ENCODE data around the gene VAV2. TPM values are rescaled to one million over a fixed set of nuclear protein-coding genes. Genes with fewer than 3 reads are reported as not detected.

VAV2 gene
- total RNA-seq, 1 experiment from 2014 or later: 24.7 TPM

- peaks cover 16% of the 10 kb centered on the region for H3K4me1 ChIP-seq (ENCODE audit: control insufficient read depth, insufficient read depth, low read length)
- no peaks in the 10 kb centered on the region for H3K36me3 ChIP-seq (ENCODE audit: control insufficient read depth, insufficient read depth, low read length)
- H3K9me3 ChIP-seq (ENCODE audit: control insufficient read depth, insufficient read depth, low read depth, low read length): no peaks in the 10 kb centered on the region
- in situ Hi-C loops (cut with HindIII; ENCODE audit: low pct_unique_long_range_greater_than_20kb, low sequenced_read_pairs) (no loop called here), intact Hi-C loops (cut with micrococcal nuclease; ENCODE audit: unreplicated experiment) (no loop called here)
- no peak overlapping the region for H3K4me3 ChIP-seq (ENCODE audit: low read depth in 2 of 2, low read length in 2 of 2)
- DNase-seq (ENCODE audit: low read depth, low spot score) (no peak), ATAC-seq (peak; percentile 73)
- CTCF ChIA-PET: interaction anchor here (0.5 kb wide), 1 partner anchor 843 kb away, joined by 3 read pairs; no protein-coding TSS in a partner anchor
- BruUV-seq (replicated peaks): no TSS peak
- POLR2A ChIA-PET: no interaction called here
- H3K27ac ChIP-seq (ENCODE audit: low read length): no peak overlapping the region
- TF ChIP-seq POLR2AphosphoS5 (IDR thresholded peaks at IDR 0.05; ENCODE audit: low read depth, low read length) (no peak), TCF7L2 (IDR thresholded peaks at IDR 0.05; ENCODE audit: low read depth, low read length) (no peak), REST (IDR thresholded peaks at IDR 0.05; ENCODE audit: insufficient read depth in 1 of 2, low read depth in 2 of 2, low read length in 1 of 2) (no peak), SIN3A (IDR thresholded peaks at IDR 0.05; ENCODE audit: borderline replicate concordance, insufficient read depth, low read depth, low read length) (no peak), CTCF (IDR thresholded peaks at IDR 0.05) (no peak)
- H3K27me3 ChIP-seq (ENCODE audit: control insufficient read depth, insufficient read depth, low read length): no peaks in the 10 kb centered on the region
These were observed 99.8 kb downstream of the VAV2 start for GRCh38 chr9:133892193-133892920.

- in situ Hi-C loops (cut with HindIII; ENCODE audit: low pct_unique_long_range_greater_than_20kb, low sequenced_read_pairs) (no loop called here), intact Hi-C loops (cut with micrococcal nuclease; ENCODE audit: unreplicated experiment) (no loop called here)
- TF ChIP-seq REST (IDR thresholded peaks at IDR 0.05; ENCODE audit: insufficient read depth in 1 of 2, low read depth in 2 of 2, low read length in 1 of 2) (no peak), TCF7L2 (IDR thresholded peaks at IDR 0.05; ENCODE audit: low read depth, low read length) (no peak), SIN3A (IDR thresholded peaks at IDR 0.05; ENCODE audit: borderline replicate concordance, insufficient read depth, low read depth, low read length) (no peak), POLR2AphosphoS5 (IDR thresholded peaks at IDR 0.05; ENCODE audit: low read depth, low read length) (no peak)
- peaks cover 15% of the 10 kb centered on the region for H3K4me1 ChIP-seq (ENCODE audit: control insufficient read depth, insufficient read depth, low read length)
- no peak for DNase-seq (ENCODE audit: low read depth, low spot score)
- no peaks in the 10 kb centered on the region for H3K9me3 ChIP-seq (ENCODE audit: control insufficient read depth, insufficient read depth, low read depth, low read length)
- CTCF ChIA-PET: interaction anchor here (0.5 kb wide), 1 partner anchor 844 kb away, joined by 3 read pairs; no protein-coding TSS in a partner anchor
- H3K27ac ChIP-seq (ENCODE audit: low read length): no peak overlapping the region
- POLR2A ChIA-PET: no interaction called here
- no peak overlapping the region for H3K4me3 ChIP-seq (ENCODE audit: low read depth in 2 of 2, low read length in 2 of 2)
- BruUV-seq (replicated peaks): no TSS peak
- no peaks in the 10 kb centered on the region for H3K27me3 ChIP-seq (ENCODE audit: control insufficient read depth, insufficient read depth, low read length)
- no peak for ATAC-seq
- no peaks in the 10 kb centered on the region for H3K36me3 ChIP-seq (ENCODE audit: control insufficient read depth, insufficient read depth, low read length)
These were observed 100.4 kb downstream of the VAV2 start for GRCh38 chr9:133891741-133892140.
